Chondrocyte (in vitro differentiated cells): ENCODE measurements around the gene APH1B. TPM values are rescaled to one million over a fixed set of nuclear protein-coding genes. Genes with fewer than 3 reads are reported as not detected.
A peak's percentile ranks its signal among the peaks of the same experiment; 100 is the strongest.

Source experiments
- DNase-seq: peaks from one replicate; pipeline ENCODE4 v3.0.0; 2021; ENCODE audit warnings: mixed read lengths, low spot score
- H3K27ac Mint-ChIP-seq: one replicate; pipeline ENCODE4 v1.8.0; 2021; ENCODE audit warnings: mild to moderate bottlenecking, moderate library complexity, mixed read lengths; ENCODE audit not compliant: unreplicated experiment
- H3K27me3 Mint-ChIP-seq: 2 replicates; pipeline ENCODE4 v1.8.0; 2021; ENCODE audit warnings: low read depth, mixed read lengths
- H3K36me3 Mint-ChIP-seq: 2 replicates; pipeline ENCODE4 v1.8.0; 2021; ENCODE audit warnings: low read depth, mixed read lengths
- H3K4me1 Mint-ChIP-seq: 2 replicates; pipeline ENCODE4 v1.8.0; 2021; ENCODE audit warnings: low read depth, mild to moderate bottlenecking, mixed read lengths
- H3K4me3 Mint-ChIP-seq: one replicate; pipeline ENCODE4 v1.8.0; 2021; ENCODE audit warnings: mild to moderate bottlenecking, moderate library complexity, mixed read lengths; ENCODE audit not compliant: unreplicated experiment
- H3K9me3 Mint-ChIP-seq: 2 replicates; pipeline ENCODE4 v1.8.0; 2021; ENCODE audit warnings: low read depth, mixed read lengths
- long read RNA-seq: library from polyadenylated mRNA; stranded (forward); transcript quantifications from one replicate; pipeline ENCODE4 v2.0.0, GENCODE V29; 2021
- total RNA-seq: library from RNA; stranded (reverse); gene quantifications from 3 replicates; pipeline ENCODE4 v1.2.1, GENCODE V29; 2021
- TF ChIP-seq, protein P1 (sequence below): fragments of 200-600 bp; sonication (generic); IDR thresholded peaks from 2 replicates; pipeline ENCODE4 v1.5.0; 2021; ENCODE audit warnings: antibody characterized with exemption, mild to moderate bottlenecking, moderate library complexity

APH1B gene
- 12.0 to 20.1 TPM (median 17.4 TPM) in 3 replicates for total RNA-seq
- long read RNA-seq, full-length matches to known transcripts, result 8 of 9 reads
- long read RNA-seq, partial matches to known transcripts, result 0 of 9 reads
- long read RNA-seq, other reads (novel, unspliced or antisense), result 1 of 9 reads

DNA sequence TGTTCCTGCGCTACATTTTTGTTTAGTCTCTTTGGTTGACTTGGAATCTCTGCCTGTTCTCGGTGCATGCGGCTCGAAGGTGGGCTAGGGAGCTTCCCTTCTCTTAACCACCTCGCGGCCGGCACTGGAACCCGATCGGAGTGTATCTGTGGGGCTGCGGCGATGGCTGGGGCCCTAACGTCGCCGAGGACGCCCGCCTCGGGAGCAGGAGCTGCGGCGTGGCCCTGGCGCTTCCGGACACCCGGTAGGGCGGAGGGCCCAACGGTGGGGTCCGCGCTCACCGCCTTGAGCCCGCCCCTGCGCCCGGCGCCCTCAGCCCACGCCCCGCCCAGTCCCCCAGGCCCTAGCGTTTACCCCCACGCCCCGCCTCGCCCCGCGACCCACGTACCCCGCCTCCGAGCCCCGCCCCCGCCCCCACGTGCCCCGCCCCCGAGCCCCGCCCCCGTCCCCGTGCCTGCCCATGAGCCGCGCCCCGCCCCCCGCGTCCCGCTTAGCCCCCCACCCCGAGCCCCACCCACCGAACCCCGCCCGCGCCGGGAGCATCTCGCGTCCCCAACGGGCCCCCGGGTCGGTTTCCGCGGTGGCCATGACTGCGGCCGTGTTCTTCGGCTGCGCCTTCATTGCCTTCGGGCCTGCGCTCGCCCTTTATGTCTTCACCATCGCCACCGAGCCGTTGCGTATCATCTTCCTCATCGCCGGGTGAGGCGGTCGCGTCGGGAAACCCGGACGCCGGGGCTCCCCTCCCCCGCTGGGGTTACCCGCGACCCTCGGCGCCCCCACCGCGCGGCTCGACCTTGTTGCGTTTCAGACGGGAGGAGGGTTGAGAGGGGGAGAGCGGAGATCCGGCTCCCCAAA is at the start of gene APH1B:
Gene APH1B (plus strand): TSS at position 568 of the 855 bp plus-strand sequence. CDS start 19 bp downstream, at position 587.
- TF ChIP-seq, protein P1, sequence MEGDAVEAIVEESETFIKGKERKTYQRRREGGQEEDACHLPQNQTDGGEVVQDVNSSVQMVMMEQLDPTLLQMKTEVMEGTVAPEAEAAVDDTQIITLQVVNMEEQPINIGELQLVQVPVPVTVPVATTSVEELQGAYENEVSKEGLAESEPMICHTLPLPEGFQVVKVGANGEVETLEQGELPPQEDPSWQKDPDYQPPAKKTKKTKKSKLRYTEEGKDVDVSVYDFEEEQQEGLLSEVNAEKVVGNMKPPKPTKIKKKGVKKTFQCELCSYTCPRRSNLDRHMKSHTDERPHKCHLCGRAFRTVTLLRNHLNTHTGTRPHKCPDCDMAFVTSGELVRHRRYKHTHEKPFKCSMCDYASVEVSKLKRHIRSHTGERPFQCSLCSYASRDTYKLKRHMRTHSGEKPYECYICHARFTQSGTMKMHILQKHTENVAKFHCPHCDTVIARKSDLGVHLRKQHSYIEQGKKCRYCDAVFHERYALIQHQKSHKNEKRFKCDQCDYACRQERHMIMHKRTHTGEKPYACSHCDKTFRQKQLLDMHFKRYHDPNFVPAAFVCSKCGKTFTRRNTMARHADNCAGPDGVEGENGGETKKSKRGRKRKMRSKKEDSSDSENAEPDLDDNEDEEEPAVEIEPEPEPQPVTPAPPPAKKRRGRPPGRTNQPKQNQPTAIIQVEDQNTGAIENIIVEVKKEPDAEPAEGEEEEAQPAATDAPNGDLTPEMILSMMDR, result peak; percentile 37
- H3K27me3 Mint-ChIP-seq, result no peaks in the 10 kb centered on the region
- peak within 1 kb of the TSS; percentile 86 for H3K4me3 Mint-ChIP-seq
- no peaks in the 10 kb centered on the region for H3K9me3 Mint-ChIP-seq
- peaks cover 29% of the 10 kb centered on the region for H3K4me1 Mint-ChIP-seq
- H3K27ac Mint-ChIP-seq, result peak within 1 kb of the TSS; percentile 91
- peaks cover 2% of the 10 kb centered on the region for H3K36me3 Mint-ChIP-seq
- peak; percentile 88 for DNase-seq

DNA sequence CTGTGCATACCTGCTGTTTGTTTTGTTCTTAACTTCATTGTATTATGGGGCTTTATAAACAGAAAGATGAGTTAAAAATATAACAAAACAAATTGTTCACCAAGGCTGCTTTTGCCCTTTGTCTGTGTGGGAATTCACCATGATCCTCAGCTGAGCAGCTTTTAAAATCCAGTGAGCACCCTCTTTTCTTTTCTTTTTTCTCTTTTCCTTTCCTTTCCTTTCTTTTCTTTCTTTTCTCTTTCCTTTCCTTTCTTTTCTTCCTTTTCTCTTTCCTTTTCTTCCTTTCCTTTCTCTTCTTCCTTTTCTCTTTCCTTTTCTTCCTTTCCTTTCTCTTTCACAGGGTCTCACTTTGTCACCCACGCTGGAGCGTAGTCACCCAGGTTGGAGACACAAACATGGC is 49.7 kb upstream of the APH1B start:
- H3K9me3 Mint-ChIP-seq, result no peaks in the 10 kb centered on the region
- no peaks in the 10 kb centered on the region for H3K36me3 Mint-ChIP-seq
- H3K4me1 Mint-ChIP-seq, result peaks cover 24% of the 10 kb centered on the region
- no peak for DNase-seq
- H3K27ac Mint-ChIP-seq, result no peak overlapping the region
- no peak overlapping the region for H3K4me3 Mint-ChIP-seq
- H3K27me3 Mint-ChIP-seq, result no peaks in the 10 kb centered on the region
- TF ChIP-seq, protein P1, result no peak

DNA sequence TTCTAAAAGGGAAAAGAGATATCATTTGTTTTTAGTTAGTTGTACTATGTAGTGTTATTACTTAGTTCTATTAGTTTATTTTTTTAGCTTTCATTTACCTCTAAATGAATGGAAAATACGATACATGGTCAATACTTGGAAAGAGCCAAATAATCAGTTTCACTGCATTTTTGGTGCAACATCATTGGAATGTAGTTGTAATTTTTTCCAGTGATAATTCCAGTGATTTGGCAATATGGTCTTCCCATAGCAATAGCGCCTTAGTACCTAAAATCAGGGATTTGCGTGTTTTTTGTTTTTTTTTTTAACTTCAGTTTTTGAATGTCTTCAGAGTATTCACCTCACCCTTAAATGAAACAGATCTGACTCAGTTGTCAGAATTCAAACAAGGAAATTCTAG is 46.2 kb upstream of the APH1B start:
- Mint-ChIP-seq H3K36me3 (no peaks in the 10 kb centered on the region), H3K27me3 (no peaks in the 10 kb centered on the region), H3K4me3 (no peak overlapping the region), H3K4me1 (peaks cover 53% of the 10 kb centered on the region), H3K9me3 (no peaks in the 10 kb centered on the region), H3K27ac (no peak overlapping the region)
- TF ChIP-seq, protein P1, result no peak
- no peak for DNase-seq

DNA sequence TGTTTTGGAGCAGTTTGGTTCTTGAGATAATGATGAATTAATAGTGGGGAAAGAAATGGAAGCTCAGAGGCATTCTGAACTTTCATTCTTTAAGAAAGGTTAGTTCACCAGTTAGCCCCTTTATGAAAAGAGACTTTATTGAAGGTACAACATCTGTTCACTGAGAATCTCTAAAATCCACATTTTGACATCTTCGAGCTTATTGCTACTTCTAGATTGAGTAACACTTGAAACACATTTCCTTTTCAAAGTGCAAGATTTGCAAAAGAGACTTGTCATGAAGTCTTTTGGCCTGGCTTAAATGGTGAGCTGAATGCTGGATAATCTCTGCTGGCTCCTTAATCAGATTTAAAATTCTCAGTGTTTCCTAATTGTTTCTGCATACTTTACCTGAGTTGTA is 45.7 kb upstream of the APH1B start:
- TF ChIP-seq, protein P1, result no peak
- Mint-ChIP-seq H3K27me3 (no peaks in the 10 kb centered on the region), H3K4me3 (no peak overlapping the region), H3K36me3 (no peaks in the 10 kb centered on the region), H3K4me1 (peaks cover 53% of the 10 kb centered on the region), H3K27ac (no peak overlapping the region), H3K9me3 (no peaks in the 10 kb centered on the region)
- DNase-seq, result no peak

DNA sequence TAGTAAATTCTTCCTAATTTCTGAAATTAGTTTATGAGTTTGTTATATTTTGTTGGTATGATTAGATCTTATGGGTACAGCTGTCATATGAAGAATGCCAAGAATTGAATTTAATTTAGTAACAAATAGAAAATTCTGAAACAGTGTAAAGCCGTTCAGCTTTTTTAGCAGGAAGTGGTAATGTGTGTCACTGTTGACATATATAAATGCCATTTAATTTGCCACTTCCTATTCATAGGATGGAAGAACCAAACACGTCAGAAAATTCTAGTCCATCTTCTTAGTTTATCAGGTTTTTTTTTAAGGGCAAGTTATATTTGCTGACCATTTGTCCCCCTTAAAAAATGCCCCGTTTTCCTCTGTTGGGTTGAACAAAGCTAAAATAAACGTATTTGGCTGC is 45.0 kb upstream of the APH1B start:
- TF ChIP-seq, protein P1, result no peak
- Mint-ChIP-seq H3K27me3 (no peaks in the 10 kb centered on the region), H3K36me3 (no peaks in the 10 kb centered on the region), H3K27ac (peak overlapping the region; percentile 2), H3K4me1 (peaks cover 55% of the 10 kb centered on the region), H3K9me3 (peaks cover 3% of the 10 kb centered on the region), H3K4me3 (no peak overlapping the region)
- no peak for DNase-seq
